Measurements from ENCODE around the gene PLOD3. TPM values are rescaled to one million over a fixed set of nuclear protein-coding genes. Genes with fewer than 3 reads are reported as not detected.

The PLOD3 gene
- total RNA-seq, 2 donors from 2014 or later, result 23.9 to 56.0 TPM

- 49 to 52% methylated on average over 5 of the region's 5 CpGs for WGBS, 2 donors
- ATAC-seq, result no peak
- no peaks in the 10 kb centered on the region for H3K36me3 ChIP-seq (replicated peaks in 1 of 2; ENCODE audit: insufficient read depth in 1 of 2, low read depth in 2 of 2)
- H3K4me1 ChIP-seq, result peaks cover under 1% of the 10 kb centered on the region
- DNase-seq, result no peak
- no peak overlapping the region for H3K4me3 ChIP-seq
- TF ChIP-seq POLR2A (IDR thresholded peaks at IDR 0.05) (no peak), CTCF (IDR thresholded peaks at IDR 0.05) (no peak)
- peaks cover 0 to 10% of the 10 kb centered on the region in 2 donors for H3K27me3 ChIP-seq
- intact Hi-C loops (cut with DNase I), result no loop called here
- no peaks in the 10 kb centered on the region for H3K9me3 ChIP-seq
- no peak overlapping the region for H3K27ac ChIP-seq
These were observed 32.0 kb downstream of the PLOD3 start for GRCh38 chr7:101185258-101185839.

DNA sequence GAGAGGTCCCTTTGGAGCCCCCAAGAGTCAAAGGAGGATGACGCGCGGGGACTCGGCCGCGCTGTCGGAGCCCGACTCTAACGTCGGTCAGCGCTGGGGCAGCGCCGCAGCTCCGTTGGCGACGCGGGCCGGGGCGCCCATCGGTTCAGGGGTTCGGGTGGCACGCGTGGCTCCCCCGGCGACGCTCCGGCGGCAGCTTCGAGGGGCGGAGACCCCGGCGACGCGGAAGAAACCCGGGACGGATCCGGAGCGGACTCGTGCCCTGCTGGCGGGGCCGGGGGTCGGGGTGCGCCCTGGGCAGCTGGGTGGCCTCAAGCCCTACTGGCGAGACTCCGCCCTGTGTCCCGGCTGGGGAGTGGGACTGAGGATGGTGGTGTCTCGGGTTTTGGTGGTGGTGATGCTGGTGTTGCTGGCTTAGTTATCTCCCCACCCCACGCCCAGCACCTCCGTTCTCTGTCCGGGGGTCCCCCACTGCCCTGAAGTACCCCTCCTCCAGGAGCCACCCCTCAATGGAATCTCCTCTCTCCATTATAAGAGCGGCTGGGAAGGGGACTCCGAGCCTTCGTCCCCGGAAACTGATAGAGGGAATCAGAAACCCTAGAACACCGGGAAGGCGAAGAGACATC lies 37.1 kb downstream of the PLOD3 start, which contains the start of gene NAT16:
Gene NAT16 (minus strand): TSS at position 164 of the 626 bp plus-strand sequence. CDS start 5,486 bp downstream, outside the sequence.
- ATAC-seq, result no peak
- 9 to 21% methylated on average over 9 to 33 of the region's 56 CpGs for WGBS, 2 donors
- Histone ChIP-seq H3K4me1 (peaks cover 15% of the 10 kb centered on the region), H3K9me3 (no peaks in the 10 kb centered on the region), H3K27ac (no peak within 1 kb of the TSS), H3K4me3 (no peak within 1 kb of the TSS), H3K27me3 (peaks cover 0 to 50% of the 10 kb centered on the region in 2 donors), H3K36me3 (replicated peaks in 1 of 2; ENCODE audit: insufficient read depth in 1 of 2, low read depth in 2 of 2) (no peaks in the 10 kb centered on the region)
- intact Hi-C loops (cut with DNase I), result no loop called here
- no peak for TF ChIP-seq CTCF (IDR thresholded peaks at IDR 0.05)
- no peak for DNase-seq

DNA sequence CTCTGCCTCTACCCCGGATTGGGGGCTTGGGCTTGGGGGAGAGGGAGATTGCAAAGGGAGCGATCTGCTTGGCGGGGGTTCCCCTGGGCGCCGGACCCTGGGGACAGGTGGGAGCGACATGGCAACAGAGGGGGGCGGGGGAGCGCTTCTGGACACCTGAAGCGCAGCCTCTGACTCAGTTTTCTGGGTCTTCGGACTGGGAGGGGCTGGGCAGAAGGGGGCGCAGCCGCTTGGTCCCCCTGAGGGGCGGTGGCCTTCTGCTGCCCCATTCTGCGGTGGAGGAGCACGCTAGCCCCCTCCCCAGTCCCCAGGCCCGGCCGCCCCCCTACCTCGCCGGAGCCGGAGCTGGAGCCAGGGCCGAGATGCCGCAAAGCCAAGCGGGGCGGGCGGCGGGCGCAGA lies 37.7 kb downstream of the PLOD3 start:
- H3K4me1 ChIP-seq, result peaks cover 15% of the 10 kb centered on the region
- DNase-seq (no peak), ATAC-seq (no peak)
- H3K27me3 ChIP-seq, result peaks cover 0 to 54% of the 10 kb centered on the region in 2 donors
- no peaks in the 10 kb centered on the region for H3K36me3 ChIP-seq (replicated peaks in 1 of 2; ENCODE audit: insufficient read depth in 1 of 2, low read depth in 2 of 2)
- TF ChIP-seq POLR2A (IDR thresholded peaks at IDR 0.05) (no peak), CTCF (IDR thresholded peaks at IDR 0.05) (no peak)
- H3K4me3 ChIP-seq, result no peak overlapping the region
- WGBS, 2 donors, result 0 to 3% methylated on average over 2 to 22 of the region's 27 CpGs
- no peaks in the 10 kb centered on the region for H3K9me3 ChIP-seq
- intact Hi-C loops (cut with DNase I), result no loop called here
- no peak overlapping the region for H3K27ac ChIP-seq

- no peak for ATAC-seq
- no peak for DNase-seq
- intact Hi-C loops (cut with DNase I), result no loop called here
- no peak overlapping the region for H3K27ac ChIP-seq
- 2% methylated on average over 18 to 20 of the region's 20 CpGs for WGBS, 2 donors
- no peaks in the 10 kb centered on the region for H3K9me3 ChIP-seq
- H3K4me1 ChIP-seq, result peaks cover 17% of the 10 kb centered on the region
- no peaks in the 10 kb centered on the region for H3K36me3 ChIP-seq (replicated peaks in 1 of 2; ENCODE audit: insufficient read depth in 1 of 2, low read depth in 2 of 2)
- no peak for TF ChIP-seq POLR2A (IDR thresholded peaks at IDR 0.05)
- TF ChIP-seq CTCF (IDR thresholded peaks at IDR 0.05), result no peak
- peaks cover 0 to 59% of the 10 kb centered on the region in 2 donors for H3K27me3 ChIP-seq
- H3K4me3 ChIP-seq, result no peak overlapping the region
These were observed 38.3 kb downstream of the PLOD3 start for GRCh38 chr7:101179117-101179516.

DNA sequence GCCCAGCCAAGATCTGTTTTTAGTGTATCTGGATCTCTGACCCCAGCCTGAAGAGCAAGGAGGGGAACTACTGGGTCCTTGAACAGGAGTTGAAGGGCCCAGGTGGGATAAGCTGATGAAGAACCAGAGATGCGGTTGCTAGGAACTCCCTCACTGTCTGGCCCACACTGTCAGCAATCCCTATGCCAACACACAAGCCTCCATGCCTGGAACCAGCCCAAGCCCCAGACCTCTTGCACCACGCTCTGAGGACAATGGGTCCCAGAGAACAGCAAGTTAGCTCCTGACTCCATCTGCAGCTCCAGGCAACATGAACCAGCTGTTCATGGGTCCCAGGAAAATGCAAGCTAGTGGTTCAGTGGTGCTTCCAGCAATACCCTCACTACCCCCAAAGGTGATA lies 39.7 kb downstream of the PLOD3 start:
- ATAC-seq (no peak), DNase-seq (peak in 1 of 4 donors; percentile 50)
- peaks cover 31% of the 10 kb centered on the region for H3K4me1 ChIP-seq
- H3K27ac ChIP-seq, result no peak overlapping the region
- TF ChIP-seq POLR2A (IDR thresholded peaks at IDR 0.05) (no peak), CTCF (IDR thresholded peaks at IDR 0.05) (no peak)
- H3K27me3 ChIP-seq, result peaks cover 0 to 73% of the 10 kb centered on the region in 2 donors
- intact Hi-C loops (cut with DNase I), result no loop called here
- no peaks in the 10 kb centered on the region for H3K36me3 ChIP-seq (replicated peaks in 1 of 2; ENCODE audit: insufficient read depth in 1 of 2, low read depth in 2 of 2)
- no peak overlapping the region for H3K4me3 ChIP-seq
- 86 to 100% methylated on average over 1 to 2 of the region's 2 CpGs for WGBS, 2 donors
- no peaks in the 10 kb centered on the region for H3K9me3 ChIP-seq
